Measurements from ENCODE around the gene GNGT1.
A peak's percentile ranks its signal among the peaks of the same experiment; 100 is the strongest.

Gene GNGT1

DNA sequence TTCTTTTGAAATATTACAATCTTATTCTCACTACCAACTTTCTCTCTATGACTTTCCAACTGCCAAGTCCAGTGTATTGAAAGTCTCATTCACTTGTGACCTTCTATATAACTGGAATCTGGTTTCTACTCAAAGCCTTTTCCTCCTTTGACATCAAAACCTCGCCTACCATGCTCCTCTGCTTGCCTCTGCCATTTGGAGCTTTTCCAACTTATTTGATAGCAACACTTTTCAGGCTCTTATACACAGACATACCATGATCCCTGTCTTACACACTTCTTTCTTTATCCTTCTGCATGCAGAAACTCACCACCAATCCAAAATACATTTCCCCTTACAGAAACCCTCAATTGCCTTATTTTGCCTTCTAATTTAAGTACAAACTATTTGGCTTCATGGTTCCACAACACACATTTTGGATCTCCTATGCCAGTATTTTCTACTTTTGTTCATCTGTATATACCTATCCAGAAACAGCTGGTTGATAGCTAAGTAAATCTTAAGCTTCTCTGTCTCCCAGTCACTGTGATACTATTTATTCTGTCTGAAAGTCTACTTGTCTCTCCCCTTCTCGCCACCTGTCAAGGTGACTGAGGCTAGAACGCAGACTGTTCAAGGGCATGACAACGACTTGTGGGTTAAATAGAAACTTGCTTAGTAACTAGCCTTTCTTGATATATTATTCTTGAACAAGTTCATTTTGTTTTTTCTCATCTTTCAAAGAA, 37.6 kb downstream of the GNGT1 start:
- ATAC-seq = no peak
- TF ChIP-seq OSR1 (CRISPR knock-in tag; IDR thresholded peaks at IDR 0.05) = no peak
- no peak for TF ChIP-seq ZC3H10 (CRISPR knock-in tag; IDR thresholded peaks at IDR 0.05)
- TF ChIP-seq PPARA (CRISPR knock-in tag; IDR thresholded peaks at IDR 0.05; ENCODE audit: borderline replicate concordance) = no peak
- TF ChIP-seq CSDC2 (CRISPR knock-in tag; IDR thresholded peaks at IDR 0.05) = no peak
- no peak for TF ChIP-seq GLIS3 (CRISPR knock-in tag; IDR thresholded peaks at IDR 0.05)
- no peak for TF ChIP-seq ZNF70 (CRISPR knock-in tag; IDR thresholded peaks at IDR 0.05)
- TF ChIP-seq, protein P1, sequence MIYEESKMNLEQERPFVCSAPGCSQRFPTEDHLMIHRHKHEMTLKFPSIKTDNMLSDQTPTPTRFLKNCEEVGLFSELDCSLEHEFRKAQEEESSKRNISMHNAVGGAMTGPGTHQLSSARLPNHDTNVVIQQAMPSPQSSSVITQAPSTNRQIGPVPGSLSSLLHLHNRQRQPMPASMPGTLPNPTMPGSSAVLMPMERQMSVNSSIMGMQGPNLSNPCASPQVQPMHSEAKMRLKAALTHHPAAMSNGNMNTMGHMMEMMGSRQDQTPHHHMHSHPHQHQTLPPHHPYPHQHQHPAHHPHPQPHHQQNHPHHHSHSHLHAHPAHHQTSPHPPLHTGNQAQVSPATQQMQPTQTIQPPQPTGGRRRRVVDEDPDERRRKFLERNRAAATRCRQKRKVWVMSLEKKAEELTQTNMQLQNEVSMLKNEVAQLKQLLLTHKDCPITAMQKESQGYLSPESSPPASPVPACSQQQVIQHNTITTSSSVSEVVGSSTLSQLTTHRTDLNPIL (CRISPR knock-in tag; IDR thresholded peaks at IDR 0.05; ENCODE audit: low read depth) = no peak
- TF ChIP-seq, protein P2, sequence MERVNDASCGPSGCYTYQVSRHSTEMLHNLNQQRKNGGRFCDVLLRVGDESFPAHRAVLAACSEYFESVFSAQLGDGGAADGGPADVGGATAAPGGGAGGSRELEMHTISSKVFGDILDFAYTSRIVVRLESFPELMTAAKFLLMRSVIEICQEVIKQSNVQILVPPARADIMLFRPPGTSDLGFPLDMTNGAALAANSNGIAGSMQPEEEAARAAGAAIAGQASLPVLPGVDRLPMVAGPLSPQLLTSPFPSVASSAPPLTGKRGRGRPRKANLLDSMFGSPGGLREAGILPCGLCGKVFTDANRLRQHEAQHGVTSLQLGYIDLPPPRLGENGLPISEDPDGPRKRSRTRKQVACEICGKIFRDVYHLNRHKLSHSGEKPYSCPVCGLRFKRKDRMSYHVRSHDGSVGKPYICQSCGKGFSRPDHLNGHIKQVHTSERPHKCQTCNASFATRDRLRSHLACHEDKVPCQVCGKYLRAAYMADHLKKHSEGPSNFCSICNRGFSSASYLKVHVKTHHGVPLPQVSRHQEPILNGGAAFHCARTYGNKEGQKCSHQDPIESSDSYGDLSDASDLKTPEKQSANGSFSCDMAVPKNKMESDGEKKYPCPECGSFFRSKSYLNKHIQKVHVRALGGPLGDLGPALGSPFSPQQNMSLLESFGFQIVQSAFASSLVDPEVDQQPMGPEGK (CRISPR knock-in tag; IDR thresholded peaks at IDR 0.05; ENCODE audit: borderline replicate concordance) = no peak
- TF ChIP-seq ZNF8 (CRISPR knock-in tag; IDR thresholded peaks at IDR 0.05) = no peak
- TF ChIP-seq, protein P3, sequence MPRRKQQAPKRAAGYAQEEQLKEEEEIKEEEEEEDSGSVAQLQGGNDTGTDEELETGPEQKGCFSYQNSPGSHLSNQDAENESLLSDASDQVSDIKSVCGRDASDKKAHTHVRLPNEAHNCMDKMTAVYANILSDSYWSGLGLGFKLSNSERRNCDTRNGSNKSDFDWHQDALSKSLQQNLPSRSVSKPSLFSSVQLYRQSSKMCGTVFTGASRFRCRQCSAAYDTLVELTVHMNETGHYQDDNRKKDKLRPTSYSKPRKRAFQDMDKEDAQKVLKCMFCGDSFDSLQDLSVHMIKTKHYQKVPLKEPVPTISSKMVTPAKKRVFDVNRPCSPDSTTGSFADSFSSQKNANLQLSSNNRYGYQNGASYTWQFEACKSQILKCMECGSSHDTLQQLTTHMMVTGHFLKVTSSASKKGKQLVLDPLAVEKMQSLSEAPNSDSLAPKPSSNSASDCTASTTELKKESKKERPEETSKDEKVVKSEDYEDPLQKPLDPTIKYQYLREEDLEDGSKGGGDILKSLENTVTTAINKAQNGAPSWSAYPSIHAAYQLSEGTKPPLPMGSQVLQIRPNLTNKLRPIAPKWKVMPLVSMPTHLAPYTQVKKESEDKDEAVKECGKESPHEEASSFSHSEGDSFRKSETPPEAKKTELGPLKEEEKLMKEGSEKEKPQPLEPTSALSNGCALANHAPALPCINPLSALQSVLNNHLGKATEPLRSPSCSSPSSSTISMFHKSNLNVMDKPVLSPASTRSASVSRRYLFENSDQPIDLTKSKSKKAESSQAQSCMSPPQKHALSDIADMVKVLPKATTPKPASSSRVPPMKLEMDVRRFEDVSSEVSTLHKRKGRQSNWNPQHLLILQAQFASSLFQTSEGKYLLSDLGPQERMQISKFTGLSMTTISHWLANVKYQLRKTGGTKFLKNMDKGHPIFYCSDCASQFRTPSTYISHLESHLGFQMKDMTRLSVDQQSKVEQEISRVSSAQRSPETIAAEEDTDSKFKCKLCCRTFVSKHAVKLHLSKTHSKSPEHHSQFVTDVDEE (CRISPR knock-in tag; IDR thresholded peaks at IDR 0.05) = no peak
- no peak for TF ChIP-seq TOX (CRISPR knock-in tag; IDR thresholded peaks at IDR 0.05; ENCODE audit: borderline replicate concordance)
- TF ChIP-seq, protein P4, sequence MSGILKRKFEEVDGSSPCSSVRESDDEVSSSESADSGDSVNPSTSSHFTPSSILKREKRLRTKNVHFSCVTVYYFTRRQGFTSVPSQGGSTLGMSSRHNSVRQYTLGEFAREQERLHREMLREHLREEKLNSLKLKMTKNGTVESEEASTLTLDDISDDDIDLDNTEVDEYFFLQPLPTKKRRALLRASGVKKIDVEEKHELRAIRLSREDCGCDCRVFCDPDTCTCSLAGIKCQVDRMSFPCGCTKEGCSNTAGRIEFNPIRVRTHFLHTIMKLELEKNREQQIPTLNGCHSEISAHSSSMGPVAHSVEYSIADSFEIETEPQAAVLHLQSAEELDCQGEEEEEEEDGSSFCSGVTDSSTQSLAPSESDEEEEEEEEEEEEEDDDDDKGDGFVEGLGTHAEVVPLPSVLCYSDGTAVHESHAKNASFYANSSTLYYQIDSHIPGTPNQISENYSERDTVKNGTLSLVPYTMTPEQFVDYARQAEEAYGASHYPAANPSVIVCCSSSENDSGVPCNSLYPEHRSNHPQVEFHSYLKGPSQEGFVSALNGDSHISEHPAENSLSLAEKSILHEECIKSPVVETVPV (CRISPR knock-in tag; IDR thresholded peaks at IDR 0.05) = no peak
- TF ChIP-seq ZFP3 (CRISPR knock-in tag; IDR thresholded peaks at IDR 0.05) = no peak
- TF ChIP-seq, protein P5, sequence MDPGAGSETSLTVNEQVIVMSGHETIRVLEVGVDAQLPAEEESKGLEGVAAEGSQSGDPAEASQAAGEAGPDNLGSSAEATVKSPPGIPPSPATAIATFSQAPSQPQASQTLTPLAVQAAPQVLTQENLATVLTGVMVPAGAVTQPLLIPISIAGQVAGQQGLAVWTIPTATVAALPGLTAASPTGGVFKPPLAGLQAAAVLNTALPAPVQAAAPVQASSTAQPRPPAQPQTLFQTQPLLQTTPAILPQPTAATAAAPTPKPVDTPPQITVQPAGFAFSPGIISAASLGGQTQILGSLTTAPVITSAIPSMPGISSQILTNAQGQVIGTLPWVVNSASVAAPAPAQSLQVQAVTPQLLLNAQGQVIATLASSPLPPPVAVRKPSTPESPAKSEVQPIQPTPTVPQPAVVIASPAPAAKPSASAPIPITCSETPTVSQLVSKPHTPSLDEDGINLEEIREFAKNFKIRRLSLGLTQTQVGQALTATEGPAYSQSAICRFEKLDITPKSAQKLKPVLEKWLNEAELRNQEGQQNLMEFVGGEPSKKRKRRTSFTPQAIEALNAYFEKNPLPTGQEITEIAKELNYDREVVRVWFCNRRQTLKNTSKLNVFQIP (CRISPR knock-in tag; IDR thresholded peaks at IDR 0.05; ENCODE audit: borderline replicate concordance, low read depth) = no peak
- TF ChIP-seq TCF4 (CRISPR knock-in tag; IDR thresholded peaks at IDR 0.05; ENCODE audit: borderline replicate concordance) = no peak
- TF ChIP-seq SNAI2 (CRISPR knock-in tag; IDR thresholded peaks at IDR 0.05) = no peak
- no peak for TF ChIP-seq RARB (CRISPR knock-in tag; IDR thresholded peaks at IDR 0.05)
- no peak for TF ChIP-seq BACH2 (CRISPR knock-in tag; IDR thresholded peaks at IDR 0.05; ENCODE audit: borderline replicate concordance)
- no peak for TF ChIP-seq ZFP30 (CRISPR knock-in tag; IDR thresholded peaks at IDR 0.05)

DNA sequence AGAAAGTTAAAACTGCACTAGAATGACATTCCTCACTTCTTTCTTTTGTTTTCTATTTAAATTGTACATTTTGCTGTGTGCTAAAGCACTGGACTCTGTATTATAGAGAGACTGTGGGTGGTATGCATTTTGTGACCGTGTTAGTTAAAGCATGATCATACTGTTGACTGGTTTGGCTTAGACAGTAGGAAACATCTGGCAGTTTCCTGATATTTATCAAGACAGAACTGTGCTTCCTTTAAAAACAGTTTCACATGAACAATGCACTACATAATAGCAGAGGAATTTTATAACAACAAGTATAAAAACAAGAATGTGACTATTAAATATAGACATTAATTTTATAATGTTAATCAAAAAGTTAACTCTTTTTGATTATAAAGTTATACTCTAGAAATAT, 38.3 kb downstream of the GNGT1 start:
- peak; percentile 61; the same call in 1 of the 2 replicates for TF ChIP-seq TCF4 (CRISPR knock-in tag; IDR thresholded peaks at IDR 0.05; ENCODE audit: borderline replicate concordance)
- TF ChIP-seq, protein P2 (CRISPR knock-in tag; IDR thresholded peaks at IDR 0.05; ENCODE audit: borderline replicate concordance) = no peak
- peak; percentile 43 for ATAC-seq

All from SK-N-SH treated with all-trans-retinoic acid at 6 μM for 48 hours (cell line).